ENCODE data around the gene DYNC1H1.
A peak's percentile ranks its signal among the peaks of the same experiment; 100 is the strongest.
"Not testable (repeated sequence)": the region's sequence is repeated elsewhere in the genome, so short reads cannot be mapped to it uniquely, and the experiment has no call there.

DYNC1H1 gene

DNA sequence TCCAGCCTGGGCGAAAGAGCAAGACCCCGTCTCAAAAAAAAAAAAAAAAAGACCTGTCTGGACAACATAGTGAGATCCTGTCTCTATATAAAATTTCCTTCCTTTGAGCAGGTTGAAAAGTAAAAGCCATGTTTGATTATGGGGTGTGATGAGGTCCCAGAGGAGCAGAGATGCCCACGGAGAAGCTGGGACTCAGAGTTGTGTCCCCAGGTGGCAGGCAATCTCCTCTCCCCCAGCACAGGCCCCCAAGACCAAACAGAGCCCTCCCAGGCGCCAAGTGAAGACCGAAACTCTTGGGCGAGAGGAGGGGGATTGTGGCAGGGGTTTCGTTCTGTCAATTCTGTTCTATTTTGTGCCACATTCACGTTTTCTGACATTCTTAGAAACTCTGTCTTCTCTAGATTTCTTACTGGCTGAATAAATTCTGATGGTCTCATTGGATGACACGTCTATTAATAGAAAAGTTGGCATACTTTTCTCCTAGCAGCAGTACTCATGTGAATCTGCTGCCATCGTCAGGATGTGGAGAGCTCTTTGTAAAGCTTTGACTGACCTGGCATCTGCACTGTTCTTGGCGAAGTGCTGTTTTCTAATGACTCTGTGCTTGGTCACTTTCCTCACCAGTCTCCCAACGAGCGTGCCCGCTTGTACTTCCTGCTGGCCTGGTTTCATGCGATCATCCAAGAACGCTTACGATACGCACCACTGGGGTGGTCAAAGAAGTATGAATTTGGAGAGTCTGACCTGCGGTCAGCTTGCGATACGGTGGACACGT lies 79.1 kb downstream of the DYNC1H1 start:
- no peak for DNase-seq

DNA sequence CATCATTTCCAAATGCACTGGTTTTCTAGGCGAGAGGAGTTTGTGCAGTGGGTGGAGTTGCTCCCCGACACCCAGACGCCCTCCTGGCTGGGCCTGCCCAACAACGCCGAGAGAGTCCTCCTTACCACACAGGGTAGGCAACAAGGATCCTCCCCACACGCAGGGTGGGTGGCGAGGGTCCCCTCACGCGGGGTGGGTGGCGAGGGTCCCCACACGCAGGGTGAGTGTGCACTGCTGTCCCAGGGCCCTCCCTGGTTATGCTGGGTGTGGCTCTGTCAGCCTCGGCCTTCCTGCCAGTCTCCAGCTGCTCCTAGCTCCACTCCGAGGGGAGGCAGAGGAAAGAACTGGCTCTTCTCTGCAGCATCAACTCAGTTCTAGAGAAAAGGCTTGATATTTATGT lies 80.2 kb downstream of the DYNC1H1 start:
- DNase-seq = no peak

DNA sequence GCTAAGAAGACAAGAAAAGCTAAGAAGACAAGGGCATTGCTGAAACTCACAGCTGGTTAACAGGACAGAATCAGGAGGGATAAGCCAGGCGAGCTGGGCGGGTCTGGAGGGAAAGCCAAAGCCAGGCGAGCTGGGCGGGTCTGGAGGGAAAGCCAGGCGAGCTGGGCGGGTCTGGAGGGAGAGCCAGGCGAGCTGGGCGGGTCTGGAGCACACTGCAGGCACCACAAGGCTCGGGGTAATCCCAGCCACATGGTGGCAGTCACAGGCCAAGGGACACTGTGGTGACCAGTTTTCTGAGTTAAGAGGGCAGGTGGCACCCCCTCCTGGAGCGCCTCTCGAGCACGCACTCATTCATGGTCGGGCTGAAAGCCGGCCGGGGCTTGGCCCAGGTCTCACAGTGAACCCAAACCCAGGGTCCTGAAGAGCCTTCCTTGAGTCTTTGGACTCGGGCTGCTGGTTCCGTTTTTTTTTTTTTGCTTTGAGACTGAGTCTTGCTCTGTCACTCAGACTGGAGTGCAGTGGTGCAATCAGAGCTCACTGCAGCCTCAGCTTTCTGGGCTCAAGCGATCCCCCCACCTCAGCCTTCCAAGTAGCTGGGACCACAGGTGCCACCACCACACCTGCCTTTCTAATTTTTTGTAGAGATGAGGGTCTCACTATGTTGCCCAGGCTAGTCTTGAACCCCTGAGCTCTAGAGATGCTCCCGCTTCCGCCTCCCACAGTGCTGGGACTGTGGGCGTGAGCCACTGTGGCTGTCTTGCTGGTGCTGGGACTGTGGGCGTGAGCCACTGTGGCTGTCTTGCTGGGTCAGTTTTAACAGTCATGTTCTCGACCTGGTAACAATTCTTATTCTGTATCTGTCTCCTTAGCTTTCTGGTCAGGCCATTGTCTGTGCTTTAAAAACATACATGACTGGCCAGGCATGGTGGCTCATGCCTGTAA lies 82.2 kb downstream of the DYNC1H1 start:
- DNase-seq = peak; percentile 6

DNA sequence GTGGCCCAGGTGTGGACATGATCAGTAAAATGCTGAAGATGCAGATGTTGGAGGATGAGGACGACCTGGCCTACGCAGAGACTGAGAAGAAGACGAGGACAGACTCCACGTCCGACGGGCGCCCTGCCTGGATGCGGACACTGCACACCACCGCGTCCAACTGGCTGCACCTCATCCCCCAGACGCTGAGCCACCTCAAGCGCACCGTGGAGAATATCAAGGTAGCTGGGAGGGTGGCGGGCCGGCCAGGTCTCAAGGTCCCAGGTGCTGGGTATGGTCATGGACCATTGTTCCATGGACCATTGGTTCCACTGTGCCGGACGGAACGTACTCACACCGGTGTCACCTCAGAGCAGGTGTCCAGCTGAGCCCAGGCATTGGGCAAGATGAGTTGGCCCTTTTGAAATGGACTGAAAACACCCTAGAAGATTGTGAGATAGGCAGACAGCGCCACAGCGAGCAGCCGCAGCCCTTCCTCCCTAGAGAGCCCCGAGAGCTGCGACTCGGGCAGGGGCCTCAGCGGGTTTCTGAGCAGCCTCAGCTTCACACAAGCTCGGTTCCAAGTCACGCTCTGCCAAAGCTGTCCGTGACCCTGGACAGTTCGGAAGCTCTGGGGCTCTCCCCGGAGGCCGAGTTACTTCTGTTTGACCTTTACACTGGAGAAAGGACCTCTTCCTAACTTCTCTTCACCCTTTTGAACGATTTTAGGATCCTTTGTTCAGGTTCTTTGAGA lies 83.6 kb downstream of the DYNC1H1 start:
- DNase-seq = no peak

DNA sequence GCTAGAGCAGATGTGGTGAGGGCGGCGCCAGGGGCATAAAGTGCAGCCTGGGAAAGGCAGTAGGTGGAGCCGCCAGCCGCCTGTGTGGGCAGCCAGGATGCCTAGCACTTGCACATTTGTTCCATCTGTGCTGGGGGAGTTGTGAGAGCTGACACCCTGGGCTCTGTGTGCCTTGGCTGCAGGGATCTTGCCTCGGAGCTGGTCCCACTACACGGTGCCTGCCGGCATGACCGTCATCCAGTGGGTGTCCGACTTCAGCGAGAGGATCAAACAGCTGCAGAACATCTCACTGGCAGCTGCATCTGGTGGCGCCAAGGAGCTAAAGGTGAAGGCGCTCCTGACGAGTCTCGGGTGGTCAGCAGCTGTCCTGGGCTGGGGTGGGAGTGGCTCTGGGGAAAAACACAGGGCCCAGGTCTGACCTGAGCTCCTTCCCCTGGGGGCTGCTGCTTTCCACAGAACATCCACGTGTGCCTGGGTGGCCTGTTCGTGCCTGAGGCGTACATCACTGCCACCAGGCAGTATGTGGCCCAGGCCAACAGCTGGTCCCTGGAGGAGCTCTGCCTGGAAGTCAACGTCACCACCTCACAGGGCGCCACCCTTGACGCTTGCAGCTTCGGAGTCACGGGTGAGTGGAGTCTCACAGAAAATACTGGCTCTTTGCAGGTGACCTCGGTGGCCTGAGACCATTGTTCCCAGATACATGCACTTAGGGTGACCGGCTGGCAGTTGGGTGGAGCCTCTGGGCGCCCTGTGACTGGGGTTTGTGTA lies 85.1 kb downstream of the DYNC1H1 start:
- no peak for DNase-seq

DNA sequence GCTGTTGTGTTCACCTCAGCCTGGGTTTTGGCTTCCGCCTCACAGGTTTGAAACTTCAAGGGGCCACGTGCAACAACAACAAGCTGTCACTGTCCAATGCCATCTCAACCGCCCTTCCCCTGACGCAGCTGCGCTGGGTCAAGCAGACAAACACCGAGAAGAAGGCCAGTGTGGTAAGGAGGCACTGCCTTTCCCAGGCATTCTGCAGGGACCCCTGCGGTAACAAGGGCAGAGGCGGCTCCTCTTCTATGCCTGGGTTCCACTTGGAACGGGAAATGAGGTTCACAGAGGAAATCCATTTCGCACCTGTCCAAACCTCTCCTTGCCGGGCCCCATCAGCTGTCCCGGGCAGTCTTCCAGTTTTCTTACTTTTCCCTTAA lies 85.6 kb downstream of the DYNC1H1 start:
- no peak for DNase-seq

DNA sequence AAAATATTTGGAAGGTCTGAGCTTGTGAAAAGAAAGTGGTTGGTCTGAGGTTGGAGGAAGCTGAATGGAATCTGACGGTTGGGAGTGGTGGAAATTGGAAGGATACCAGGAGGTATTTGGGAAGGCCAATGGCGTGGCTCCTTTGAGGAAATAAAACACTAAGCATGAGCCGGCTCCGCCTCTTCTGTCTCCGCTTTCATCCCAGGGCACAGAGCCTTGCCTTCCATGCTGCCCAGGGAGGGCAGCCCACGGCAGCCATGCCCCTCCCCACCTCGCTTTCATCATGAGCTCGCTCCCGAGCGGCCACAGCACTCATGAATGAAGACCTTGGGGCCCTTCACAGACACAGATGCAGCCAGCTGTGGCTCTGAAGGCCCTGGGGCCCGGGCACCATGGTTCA lies 86.3 kb downstream of the DYNC1H1 start:
- no peak for DNase-seq

DNA sequence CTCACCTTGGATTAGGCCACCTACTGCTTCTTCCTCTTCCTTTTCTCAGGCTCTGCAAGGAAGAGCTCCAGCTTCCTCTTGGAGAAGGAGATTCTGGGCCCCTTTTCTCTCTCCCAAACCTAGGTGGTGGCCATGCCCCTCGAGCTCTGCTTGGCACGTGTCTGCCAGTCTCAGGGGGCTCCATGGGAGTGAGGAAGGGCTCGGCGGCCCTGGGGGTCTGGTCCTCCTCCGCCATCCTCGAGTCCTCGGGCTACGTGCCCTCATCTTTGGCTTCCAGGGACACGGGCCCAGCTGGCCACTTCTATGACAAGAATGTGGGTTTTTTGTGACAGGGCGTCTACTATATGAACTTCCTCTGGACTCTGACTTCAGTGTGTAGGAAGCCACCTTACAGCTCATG lies 88.1 kb downstream of the DYNC1H1 start:
- no peak for DNase-seq

DNA sequence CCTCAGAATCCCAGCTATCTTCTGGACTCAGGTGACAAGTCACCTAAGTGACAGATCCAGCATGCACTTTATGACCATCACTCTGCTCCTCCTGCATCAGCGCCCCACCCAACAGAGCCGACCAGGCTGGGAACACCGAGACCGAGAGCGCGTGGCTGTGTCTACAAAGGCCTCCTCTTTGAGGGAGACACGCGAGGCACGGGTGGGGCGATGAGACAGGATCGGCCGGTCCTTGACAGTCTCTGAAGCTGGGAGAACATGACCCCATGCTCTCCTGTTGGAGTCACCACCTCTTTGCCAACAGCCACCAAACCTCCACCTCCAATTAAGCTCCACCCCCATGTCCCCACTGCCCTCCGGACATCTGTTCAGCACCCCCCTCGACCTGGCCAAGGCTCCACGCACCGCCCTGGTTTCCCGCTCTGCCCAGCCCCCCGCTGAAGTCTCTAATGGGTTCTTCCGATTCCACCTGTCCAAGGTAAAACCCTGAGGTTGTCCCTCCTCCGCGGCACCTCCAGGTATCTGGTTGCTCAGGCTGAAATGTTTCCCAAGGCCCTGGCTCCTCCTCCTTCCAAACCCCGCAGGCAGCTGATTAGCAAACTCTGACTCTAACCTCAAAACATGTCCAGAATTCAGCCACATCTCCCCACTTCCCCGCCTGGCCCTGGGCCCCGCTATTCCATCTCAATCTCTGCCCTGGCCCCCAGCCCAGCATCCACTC lies 91.0 kb downstream of the DYNC1H1 start:
- DNase-seq = no peak

DNA sequence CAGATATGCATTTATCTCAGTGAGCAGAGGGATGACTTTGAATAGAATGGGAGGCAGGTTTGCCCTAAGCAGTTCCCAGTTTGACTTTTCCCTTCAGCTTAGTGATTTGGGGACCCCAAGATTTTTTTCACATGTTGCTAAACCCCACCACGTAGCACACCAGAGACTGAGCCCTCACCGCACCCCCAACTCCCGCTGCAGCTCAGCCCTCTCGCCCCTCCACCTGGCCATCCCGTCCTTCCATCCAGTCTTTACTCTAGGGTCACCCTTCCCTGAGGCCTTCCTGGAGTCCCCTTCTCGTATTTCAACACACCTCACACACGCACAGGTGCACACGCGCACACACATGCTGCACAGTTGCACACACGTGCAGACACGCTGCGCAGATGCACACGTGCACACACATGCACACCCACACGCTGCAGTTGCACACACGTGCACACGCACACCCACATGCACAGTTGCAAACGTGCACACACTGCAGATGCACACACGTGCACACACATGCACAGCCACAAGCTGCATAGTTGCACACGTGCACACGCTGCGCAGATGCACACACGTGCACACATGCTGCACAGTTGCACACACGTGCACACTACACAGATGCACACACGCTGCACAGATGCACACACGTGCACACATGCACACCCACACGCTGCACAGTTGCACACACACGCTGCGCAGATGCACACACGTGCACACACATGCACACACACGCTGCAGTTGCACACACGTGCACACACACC lies 92.5 kb downstream of the DYNC1H1 start:
- DNase-seq = no peak

DNA sequence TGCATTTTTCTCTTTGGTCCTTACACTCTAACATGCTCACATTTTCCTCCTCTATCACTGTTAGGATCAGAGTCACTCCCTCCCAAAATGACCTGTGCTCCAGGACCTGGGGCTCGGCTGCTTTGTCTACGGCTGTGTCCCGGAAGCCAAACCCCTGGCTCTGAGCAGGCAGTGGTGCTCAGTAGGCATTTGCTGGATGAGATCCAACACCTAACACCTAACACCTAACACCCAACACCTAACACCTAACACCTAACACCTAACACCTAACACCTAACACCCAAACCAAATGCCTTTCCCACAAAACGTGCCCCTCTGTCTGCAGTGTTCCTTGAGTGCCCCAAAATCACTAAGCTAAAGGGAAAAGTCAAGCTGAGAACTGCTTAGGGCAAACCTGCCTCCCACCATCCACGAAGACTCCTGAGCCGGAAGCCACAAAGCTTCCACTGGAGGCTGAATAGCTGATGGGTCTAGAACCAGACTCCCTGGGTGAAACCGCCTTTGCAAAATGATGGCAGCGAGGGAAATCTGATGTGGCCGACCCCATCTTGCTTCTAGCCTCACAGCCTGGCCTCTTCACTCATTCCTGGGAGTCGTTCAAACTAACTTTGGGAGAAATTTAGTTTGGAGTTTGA lies 93.2 kb downstream of the DYNC1H1 start:
- DNase-seq = no peak

DNA sequence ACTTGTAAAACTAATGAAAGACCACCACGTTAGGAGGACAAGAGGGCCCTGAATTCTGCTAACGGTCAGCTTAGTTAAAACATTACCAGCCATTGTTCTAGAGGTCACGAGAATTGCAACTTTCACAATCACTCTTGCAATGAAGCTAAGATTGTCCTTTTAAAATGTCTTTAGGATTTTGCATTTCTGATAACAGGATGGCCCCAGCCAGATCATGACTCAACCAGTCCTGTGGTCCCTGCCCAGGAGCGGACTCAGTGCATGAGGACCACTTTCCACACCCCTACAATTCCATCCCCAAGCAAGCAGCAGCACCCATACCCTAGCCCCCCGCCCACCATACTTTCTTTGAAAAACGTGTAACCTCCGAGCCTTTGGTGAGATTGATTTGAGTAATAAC lies 93.8 kb downstream of the DYNC1H1 start:
- no peak for DNase-seq

DNA sequence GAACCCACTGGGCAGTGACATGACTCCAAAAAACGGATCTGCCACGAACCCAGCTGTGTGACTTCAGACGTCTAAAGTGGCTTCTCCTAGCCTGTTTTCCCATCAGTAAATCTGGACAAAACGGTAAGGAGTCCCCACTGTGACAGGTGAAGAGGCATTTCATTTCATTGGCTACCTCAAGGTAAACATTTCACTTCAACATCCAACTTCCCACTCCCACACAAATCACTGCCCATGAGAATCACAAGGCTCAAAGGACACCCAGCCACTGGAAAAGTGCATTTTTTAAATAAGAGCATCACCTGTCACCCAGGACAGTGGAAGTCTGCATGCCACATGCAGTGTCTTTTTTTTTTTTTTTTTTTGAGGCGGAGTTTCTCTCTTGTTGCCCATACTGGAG lies 94.6 kb downstream of the DYNC1H1 start:
- no peak for DNase-seq

DNA sequence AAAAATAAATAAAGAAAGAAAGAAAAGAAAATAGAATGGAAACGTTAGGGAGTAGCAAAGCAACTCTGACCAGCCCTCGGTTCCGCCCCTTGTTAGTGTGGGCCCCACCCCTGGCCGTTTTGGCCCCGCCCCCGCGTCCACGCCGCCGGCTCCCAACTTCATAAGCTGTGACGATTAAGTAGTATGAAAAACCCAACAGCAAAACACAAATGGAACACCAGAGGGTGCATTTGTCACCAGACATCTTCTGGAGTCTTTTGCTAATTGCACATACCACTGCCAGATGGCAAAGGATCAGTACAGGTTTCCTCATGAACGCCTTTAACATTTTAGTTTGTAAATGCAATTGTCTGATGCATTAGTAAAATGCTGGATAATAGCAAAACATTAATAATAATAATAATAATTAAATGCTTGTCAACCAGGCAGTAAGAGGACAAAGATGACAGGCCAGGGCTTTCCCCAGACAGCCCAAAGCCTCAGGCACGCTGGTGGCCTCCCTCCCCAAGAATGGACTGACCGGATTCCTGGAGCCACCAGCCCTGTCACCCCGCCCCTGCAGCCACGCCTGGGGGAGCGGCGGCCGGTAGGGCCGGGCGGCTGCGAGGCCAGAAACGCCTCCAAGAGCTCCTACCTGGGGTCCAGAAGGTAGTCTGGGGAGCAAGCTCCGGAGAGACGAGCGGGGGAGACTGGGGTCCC lies 98.9 kb downstream of the DYNC1H1 start:
- DNase-seq = peak; percentile 71

DNA sequence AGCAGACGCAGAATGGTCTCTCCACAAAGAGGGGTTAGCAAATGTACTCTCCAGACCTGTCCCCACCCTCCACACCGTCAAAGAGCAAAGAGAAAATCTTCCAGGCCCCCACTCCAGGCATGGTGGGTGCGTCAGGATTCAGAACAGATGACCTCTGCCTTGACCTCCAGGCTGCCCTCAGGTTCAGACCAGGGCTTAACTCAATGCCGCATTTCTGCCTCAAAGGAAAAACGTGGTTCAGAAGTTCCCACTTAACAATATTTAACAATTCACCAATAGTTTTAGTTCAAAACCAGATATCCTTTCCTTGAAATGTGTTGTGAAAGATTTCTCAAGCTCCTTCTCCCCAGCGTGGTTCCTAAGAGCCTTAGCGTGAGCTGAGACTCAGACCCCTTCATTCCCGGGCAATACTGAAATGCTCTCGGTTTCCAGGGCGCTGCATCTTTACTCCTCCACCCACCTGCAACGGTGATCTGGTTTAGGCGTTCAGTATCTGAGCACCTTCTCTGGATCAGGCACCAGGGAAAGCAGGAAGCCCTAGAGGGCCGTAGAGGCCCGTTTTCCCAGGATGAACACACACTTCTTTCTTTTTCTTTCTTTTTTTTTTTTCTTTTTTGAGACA lies 99.5 kb downstream of the DYNC1H1 start:
- DNase-seq = no peak

DNA sequence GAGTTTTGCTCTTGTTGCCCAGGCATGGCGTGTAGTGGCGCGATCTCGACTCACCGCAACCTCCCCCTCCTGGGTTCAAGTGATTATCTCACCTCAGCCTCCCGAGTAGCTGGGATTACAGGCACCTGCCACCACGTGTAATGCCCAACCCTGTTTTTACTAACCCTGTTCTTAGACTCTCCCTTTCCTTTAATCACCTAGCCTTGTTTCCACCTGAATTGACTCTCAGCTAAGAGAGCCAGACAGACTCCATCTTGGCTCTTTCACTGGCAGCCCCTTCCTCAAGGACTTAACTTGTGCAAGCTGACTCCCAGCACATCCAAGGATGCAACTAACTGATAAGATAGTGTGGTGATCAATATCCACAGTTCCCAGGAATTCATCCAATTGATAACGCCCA lies 100.2 kb downstream of the DYNC1H1 start:
- DNase-seq = not testable (repeated sequence)

DNA sequence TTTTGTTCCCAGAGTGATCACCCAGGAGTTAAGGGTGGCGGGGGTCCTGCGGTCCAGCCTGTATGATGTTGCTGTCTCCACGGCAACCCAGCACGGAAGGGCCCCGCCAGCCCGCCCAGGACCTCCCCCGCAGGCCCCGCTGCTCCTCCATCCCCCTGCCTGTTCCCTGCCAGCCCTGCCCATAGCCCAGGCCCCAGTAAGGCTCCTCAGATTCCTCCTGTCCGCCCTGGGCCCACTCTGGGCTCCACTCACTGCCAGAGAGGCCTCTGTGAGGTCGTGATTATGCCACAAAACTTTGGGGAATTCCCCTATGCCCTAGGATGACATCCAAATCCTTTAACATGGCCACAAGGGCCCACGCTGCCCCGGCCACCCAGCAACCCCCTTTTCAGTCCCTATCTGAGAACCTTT lies 101.7 kb downstream of the DYNC1H1 start:
- no peak for DNase-seq

DNA sequence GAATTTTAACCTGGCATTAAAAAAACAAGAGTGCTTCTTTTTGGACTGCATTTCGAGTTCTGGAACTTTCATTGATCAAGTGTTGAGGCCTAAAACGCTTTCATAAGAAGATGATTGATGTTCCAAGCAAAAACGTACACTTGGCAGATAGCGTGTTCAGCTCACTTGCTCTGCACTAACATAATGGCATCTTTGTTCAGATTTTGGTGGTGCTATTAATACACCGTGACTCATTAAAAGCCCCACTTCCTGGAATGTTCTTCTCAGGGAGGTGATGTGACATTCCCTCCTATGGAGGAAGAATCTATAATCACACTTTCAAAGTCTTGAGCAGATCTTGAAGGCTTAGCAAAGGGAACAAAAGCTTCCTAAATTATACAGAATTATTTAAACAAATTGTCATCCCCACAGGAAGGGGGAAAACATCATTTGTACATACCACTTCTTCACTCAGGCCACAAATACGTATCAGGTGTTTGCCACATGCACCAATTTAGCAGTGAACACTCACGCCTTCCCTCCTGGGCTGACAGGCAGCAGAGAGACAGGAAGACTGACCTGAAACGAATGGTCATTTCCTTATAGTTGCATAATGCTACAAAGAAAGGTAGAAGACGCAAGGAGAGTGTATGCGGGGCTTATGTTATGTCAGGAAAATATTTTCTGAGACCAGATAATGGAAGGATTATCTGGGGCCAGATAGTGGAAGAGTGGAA lies 107.1 kb downstream of the DYNC1H1 start:
- no peak for DNase-seq

DNA sequence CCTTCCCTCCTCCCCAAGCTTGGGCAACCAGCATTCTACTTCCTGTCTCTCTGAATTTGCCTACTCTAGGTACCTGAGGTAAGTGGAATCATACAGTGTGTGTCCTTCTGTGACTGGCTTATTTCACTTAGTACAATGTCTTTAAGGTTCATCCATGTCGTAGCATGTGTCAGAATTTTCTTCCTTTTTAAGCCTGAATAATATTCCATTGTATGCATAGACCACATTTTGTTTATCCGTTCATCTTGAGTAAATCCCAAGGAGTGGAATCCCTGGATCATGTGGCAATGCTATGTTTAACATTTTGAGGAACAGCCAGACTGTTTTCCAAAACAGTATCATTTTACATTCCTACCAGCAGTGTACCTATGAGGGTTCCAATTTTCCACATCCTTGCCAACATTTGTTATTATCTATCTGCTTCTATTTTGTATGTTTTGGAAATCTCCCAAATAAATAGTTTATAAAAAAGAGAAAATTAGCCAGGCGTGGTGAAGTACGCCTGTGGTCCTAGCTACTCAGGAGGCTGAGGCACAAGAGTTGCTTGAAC lies 110.1 kb downstream of the DYNC1H1 start:
- no peak for DNase-seq

All from NCI-H146 (cell line).